Fibroblast of skin of left biceps (primary cell): Measurements from ENCODE around the gene SOX3.

Source experiments
- DNase-seq, 2 experiments: peaks; one replicate each; pipeline ENCODE4 v3.0.0-alpha.2; 2013; ENCODE audit warnings: low read depth in 2 of 2

SOX3 gene

DNA sequence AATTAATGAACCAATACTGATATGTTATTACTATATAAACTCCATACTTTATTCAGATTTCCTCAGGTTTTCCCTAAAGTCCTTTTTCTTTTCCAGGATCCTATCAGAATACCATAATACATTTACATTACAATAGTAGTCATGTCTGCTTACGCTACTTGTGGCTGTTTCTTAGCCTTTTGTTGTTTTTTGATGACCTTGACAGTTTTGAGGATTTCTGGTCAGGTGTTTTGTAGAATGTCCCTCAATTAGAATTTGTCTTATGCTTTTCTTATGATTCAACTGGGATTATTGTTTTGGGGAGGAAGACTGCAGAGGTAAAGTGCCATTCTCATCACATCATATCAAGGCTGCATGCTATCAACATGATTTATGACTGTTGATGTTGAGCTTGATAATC is 9.1 kb downstream of the SOX3 start:
- DNase-seq, result no peak

DNA sequence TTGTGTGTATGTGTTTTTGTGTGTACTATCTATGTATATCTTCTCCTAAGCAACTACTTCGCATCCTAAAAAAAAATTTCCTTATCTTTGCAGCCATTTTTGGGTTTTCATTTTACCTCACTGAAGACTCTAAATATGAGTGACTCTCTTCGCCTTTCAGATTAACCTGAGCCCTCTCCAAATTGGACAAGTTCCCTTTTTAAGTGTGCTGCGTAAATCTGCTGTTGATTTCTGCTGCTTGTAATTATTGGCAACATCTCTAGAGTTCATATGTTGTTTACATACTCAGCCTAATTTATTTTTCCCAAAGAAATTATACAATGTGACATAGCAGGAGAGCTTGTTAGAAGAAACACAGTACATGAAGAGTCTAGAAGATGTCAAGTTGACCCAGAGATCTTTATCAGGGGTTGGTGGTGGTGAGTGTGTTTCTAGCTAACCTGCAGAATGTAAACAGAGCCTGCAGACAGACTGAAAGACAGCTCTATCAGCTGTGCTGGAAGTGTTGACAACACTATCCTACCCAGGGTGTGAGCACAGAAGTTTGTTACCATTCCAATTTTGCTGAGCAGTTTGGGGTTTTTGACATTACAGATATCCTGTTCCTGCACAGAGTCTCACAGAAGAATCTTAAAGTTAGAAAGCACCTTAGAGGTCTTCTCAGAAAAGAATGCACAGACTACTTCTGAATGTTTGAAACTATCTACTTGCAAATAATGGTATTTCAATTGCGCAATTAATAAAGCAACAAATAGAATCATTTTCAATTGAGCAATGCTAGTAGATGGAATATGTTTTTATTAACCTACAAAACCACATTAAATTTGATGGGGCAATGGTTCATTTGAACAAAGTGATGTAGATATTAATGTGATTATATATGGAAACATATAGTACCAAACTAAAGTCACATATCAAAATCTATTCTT is 12.5 kb downstream of the SOX3 start:
- DNase-seq, result no peak

DNA sequence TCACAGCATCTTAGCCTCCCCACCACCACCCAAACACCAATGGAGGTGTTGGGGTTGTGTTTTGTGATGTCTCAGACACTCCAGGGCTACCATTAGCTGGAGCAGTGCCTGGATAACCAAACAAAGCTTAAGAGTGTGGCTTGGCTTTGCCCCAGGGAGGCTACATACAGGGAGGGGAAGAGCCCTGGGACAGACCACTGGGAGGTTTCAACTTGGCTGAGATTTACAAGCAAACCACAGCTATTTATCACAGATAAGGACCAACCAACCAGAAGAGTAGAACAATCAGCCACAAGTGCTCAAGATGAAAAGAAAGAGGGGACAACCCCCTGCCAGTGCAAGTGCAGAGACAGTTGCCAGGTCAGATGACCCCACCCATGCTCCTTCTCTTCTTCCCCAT is 24.1 kb downstream of the SOX3 start:
- DNase-seq, result no peak

DNA sequence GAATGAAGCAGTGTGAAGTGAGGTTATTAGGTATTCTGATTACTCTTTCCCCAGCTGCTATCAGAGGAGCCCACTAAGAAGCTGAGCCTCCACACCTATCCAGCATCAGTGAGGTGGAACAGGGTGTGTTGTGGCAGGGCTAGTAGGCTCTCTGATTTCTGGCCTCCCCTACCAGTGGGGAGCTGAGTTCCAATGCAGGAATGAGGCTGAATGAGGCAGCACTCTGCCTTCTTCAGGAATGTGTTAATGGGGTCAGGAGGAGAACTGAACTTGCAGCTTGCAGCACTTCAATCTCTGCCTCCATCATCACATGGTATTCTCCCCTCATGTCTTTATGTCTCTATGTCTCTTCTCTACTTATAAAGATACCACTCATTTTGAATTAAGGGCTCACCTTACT is 26.9 kb downstream of the SOX3 start:
- DNase-seq, result no peak

DNA sequence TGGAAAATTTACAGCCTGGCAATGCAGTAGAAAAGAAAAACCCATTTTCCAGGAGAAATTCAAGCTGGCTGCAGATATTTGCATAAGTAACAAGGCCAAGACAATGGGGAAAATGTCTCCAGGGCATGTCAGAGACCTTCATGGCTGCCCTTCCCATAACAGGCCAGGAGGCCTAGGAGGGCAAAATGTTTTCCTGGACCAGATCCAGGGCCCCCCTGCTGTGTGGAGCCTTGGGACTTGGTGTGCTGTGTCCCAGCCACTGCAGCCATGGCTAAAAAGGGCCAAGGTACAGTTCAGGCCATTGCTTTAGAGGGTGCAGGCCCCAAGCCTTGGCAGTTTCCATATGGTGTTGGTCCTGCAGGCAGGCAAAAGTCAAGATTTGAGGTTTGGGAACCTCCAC is 29.8 kb downstream of the SOX3 start:
- no peak for DNase-seq

DNA sequence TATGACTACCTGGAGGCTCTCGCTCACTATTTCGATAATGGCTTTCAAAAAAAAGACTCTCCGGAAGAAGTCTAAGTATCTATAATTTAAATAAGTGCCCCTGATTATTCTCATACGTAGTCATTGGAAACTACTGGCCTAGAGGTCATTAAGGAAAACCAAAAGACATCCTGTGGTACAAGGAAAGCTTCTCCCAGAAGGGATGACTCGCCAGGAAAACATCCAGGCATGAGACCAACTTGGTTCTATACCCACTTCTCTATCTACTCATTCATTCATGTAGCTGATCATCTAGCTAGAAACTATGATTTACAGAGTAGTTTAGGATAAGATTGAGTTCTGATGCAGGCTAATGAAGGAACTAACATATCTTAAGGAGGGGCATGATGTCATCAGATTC is 37.7 kb downstream of the SOX3 start:
- no peak for DNase-seq
